22Rv1 (cell line): ENCODE results near the gene RASA3.

Source experiments
- H3K27ac ChIP-seq: fragments of 450-650 bp; 2 replicates; pipeline ENCODE4 v1.5.1; 2017
- ZFX ChIP-seq: fragments of 450-650 bp; IDR thresholded peaks from 2 replicates; pipeline ENCODE4 v1.6.1; 2017; ENCODE audit warnings: antibody characterized with exemption, borderline replicate concordance
- TF ChIP-seq, protein P1 (sequence below): fragments of 450-650 bp; IDR thresholded peaks from 2 replicates; pipeline ENCODE4 v1.5.1; 2017; ENCODE audit warnings: mild to moderate bottlenecking

Gene RASA3

GRCh38 chr13:113952151-113952982, 180.1 kb downstream of the RASA3 start:
- H3K27ac ChIP-seq, result no peak overlapping the region
- TF ChIP-seq, protein P1, sequence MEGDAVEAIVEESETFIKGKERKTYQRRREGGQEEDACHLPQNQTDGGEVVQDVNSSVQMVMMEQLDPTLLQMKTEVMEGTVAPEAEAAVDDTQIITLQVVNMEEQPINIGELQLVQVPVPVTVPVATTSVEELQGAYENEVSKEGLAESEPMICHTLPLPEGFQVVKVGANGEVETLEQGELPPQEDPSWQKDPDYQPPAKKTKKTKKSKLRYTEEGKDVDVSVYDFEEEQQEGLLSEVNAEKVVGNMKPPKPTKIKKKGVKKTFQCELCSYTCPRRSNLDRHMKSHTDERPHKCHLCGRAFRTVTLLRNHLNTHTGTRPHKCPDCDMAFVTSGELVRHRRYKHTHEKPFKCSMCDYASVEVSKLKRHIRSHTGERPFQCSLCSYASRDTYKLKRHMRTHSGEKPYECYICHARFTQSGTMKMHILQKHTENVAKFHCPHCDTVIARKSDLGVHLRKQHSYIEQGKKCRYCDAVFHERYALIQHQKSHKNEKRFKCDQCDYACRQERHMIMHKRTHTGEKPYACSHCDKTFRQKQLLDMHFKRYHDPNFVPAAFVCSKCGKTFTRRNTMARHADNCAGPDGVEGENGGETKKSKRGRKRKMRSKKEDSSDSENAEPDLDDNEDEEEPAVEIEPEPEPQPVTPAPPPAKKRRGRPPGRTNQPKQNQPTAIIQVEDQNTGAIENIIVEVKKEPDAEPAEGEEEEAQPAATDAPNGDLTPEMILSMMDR, result no peak
- TF ChIP-seq ZFX, result no peak

DNA sequence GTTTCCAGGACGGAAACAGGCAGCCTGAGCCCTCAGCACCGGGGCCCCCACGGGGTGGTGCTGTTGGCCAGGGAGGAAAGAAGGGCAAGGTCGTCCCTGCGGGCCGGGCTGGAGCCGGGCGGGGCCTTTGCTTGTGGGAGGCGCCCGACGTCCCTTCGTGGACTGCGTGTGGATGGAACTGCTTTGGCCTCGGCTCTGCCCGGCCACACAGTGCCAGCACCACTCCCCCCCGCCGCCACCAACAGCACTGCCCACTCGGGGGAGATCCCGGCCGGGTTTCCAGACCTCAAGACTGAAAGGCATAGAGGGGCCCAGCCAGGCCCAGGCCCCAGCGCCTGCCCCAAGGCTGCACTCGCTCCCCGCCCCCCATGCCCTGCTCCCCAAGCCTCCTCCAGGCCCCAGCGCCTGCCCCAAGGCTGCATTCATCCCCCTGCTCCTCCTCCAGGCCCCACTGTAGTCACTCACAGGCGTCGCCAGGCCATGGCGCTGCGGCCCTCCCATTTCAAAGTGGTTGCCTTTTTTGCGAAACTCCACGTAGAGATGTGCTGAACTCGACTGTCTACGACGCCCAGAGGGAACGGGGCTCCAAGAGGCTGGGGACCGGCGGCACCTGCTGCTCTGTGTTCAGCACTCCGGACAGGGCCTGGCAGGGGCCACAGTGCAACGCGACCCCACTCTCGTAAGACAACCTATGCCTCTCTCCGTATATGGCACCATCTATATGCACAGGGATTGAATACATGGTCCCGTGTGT, 181.0 kb downstream of the RASA3 start:
- H3K27ac ChIP-seq, result no peak overlapping the region
- TF ChIP-seq, protein P1, result peak; percentile 46
- no peak for TF ChIP-seq ZFX

- TF ChIP-seq ZFX, result no peak
- TF ChIP-seq, protein P1, result no peak
- H3K27ac ChIP-seq, result no peak overlapping the region
Observed at GRCh38 chr13:113950451-113951245, 181.8 kb downstream of the RASA3 start.

- TF ChIP-seq ZFX, result no peak
- TF ChIP-seq, protein P1, result no peak
- no peak overlapping the region for H3K27ac ChIP-seq
Observed at GRCh38 chr13:113949546-113949945, 182.9 kb downstream of the RASA3 start.

DNA sequence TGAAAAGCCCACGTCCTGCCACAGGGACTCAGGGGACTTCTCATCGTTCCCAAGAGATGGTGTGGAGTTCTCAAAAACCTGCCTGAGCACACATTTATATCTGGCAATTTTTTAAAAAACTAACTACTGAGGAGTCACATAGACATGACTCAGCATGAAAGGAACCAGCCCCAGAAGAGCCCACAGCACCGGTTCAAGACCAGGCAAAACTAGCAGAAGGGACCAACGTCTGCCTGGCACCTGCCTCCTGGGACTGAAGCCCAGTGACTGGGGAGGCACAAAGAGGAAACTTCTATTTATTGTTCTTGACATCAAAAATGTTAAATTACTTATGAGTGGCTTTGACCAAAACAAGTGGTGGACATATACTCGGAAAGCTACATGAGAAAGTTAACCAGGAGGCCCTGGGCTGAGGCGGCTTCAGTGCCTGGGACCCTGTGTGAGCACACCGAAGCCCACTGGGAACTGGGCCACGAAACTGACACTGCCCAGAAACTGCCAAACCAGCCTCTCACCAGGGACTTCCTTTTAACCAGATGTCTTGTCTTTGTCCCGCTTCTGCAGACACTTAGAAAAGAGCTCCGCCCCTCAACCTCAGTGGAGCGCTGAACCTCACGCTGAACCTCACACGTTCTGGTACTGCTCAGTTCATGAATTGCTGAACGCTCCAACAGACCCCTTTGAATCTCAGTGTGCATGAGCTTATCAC, 184.2 kb downstream of the RASA3 start:
- no peak overlapping the region for H3K27ac ChIP-seq
- TF ChIP-seq ZFX, result no peak
- TF ChIP-seq, protein P1, result no peak

- no peak overlapping the region for H3K27ac ChIP-seq
Observed at GRCh38 chr13:113947311-113948033, 185.0 kb downstream of the RASA3 start.

More at GRCh38 chr13:113947311-113948033, 185.0 kb downstream of the RASA3 start:
- TF ChIP-seq, protein P1, result peak; percentile 41
- no peak for TF ChIP-seq ZFX
